HL-60 (cell line): ENCODE results near the gene VPS13C.

Experiments
- DNase-seq, 2 experiments: peaks; one replicate each; pipeline ENCODE4 v3.0.0-alpha.2; 2010 to 2020; ENCODE audit warnings: low read depth in 1 of 2, low spot score in 1 of 2
- H3K27ac ChIP-seq: fragments of 250-450 bp; sonication (Bioruptor Pico); replicated peaks from 2 replicates; pipeline ENCODE4 v1.5.1; 2020; ENCODE audit warnings: mild to moderate bottlenecking, moderate library complexity
- H3K27me3 ChIP-seq: fragments of 250-450 bp; sonication (Bioruptor Pico); 2 replicates; pipeline ENCODE4 v1.5.1; 2021; ENCODE audit warnings: mild to moderate bottlenecking, moderate library complexity; ENCODE audit not compliant: insufficient read depth, poor library complexity, severe bottlenecking
- H3K4me3 ChIP-seq: replicated peaks from 2 replicates; pipeline ENCODE4 v1.5.1; 2011; ENCODE audit warnings: mild to moderate bottlenecking, control low read depth, low read length; ENCODE audit not compliant: insufficient read depth
- GABPA ChIP-seq: IDR thresholded peaks from 2 replicates; pipeline ENCODE4 v1.6.1; 2012; ENCODE audit warnings: low read depth
- POLR2AphosphoS5 ChIP-seq: IDR thresholded peaks from 2 replicates; pipeline ENCODE4 v1.6.1; 2012; ENCODE audit warnings: low read depth
- SPI1 ChIP-seq: IDR thresholded peaks from 2 replicates; pipeline ENCODE4 v1.6.1; 2012; ENCODE audit warnings: low read depth, mild to moderate bottlenecking, borderline replicate concordance
- TF ChIP-seq, protein P1 (sequence below): IDR thresholded peaks from one replicate; pipeline ENCODE4 v1.5.1; 2011; ENCODE audit warnings: low read length, control low read depth, inconsistent platforms; ENCODE audit not compliant: insufficient read depth
- TF ChIP-seq, protein P2 (sequence below): IDR thresholded peaks from 2 replicates; pipeline ENCODE4 v1.6.1; 2012; ENCODE audit warnings: low read depth; ENCODE audit not compliant: insufficient replicate concordance

VPS13C gene

DNA sequence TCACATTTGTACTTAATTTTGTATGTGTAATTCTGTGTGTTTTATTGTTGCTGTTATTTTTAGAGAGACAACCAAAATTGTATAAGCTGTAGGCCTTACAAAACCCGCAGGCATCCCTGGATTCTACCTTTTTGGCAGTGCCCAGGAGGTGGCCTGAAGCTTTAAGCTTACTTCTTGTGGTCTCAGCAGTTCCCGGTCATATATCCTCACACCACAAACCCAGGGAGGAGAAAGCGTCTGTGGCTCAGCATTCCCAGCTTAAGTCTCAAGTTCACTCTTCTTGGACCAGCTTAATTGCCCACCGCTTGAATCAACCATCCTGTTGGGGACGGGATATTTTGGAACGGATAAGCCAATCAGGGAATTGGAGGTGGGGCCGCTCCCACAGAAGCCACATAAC lies 43.2 kb upstream of the VPS13C start:
- no peak for TF ChIP-seq POLR2AphosphoS5
- TF ChIP-seq, protein P1, sequence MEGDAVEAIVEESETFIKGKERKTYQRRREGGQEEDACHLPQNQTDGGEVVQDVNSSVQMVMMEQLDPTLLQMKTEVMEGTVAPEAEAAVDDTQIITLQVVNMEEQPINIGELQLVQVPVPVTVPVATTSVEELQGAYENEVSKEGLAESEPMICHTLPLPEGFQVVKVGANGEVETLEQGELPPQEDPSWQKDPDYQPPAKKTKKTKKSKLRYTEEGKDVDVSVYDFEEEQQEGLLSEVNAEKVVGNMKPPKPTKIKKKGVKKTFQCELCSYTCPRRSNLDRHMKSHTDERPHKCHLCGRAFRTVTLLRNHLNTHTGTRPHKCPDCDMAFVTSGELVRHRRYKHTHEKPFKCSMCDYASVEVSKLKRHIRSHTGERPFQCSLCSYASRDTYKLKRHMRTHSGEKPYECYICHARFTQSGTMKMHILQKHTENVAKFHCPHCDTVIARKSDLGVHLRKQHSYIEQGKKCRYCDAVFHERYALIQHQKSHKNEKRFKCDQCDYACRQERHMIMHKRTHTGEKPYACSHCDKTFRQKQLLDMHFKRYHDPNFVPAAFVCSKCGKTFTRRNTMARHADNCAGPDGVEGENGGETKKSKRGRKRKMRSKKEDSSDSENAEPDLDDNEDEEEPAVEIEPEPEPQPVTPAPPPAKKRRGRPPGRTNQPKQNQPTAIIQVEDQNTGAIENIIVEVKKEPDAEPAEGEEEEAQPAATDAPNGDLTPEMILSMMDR: no peak
- no peak for TF ChIP-seq GABPA
- no peak for TF ChIP-seq SPI1
- TF ChIP-seq, protein P2, sequence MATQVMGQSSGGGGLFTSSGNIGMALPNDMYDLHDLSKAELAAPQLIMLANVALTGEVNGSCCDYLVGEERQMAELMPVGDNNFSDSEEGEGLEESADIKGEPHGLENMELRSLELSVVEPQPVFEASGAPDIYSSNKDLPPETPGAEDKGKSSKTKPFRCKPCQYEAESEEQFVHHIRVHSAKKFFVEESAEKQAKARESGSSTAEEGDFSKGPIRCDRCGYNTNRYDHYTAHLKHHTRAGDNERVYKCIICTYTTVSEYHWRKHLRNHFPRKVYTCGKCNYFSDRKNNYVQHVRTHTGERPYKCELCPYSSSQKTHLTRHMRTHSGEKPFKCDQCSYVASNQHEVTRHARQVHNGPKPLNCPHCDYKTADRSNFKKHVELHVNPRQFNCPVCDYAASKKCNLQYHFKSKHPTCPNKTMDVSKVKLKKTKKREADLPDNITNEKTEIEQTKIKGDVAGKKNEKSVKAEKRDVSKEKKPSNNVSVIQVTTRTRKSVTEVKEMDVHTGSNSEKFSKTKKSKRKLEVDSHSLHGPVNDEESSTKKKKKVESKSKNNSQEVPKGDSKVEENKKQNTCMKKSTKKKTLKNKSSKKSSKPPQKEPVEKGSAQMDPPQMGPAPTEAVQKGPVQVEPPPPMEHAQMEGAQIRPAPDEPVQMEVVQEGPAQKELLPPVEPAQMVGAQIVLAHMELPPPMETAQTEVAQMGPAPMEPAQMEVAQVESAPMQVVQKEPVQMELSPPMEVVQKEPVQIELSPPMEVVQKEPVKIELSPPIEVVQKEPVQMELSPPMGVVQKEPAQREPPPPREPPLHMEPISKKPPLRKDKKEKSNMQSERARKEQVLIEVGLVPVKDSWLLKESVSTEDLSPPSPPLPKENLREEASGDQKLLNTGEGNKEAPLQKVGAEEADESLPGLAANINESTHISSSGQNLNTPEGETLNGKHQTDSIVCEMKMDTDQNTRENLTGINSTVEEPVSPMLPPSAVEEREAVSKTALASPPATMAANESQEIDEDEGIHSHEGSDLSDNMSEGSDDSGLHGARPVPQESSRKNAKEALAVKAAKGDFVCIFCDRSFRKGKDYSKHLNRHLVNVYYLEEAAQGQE: no peak
- no peak overlapping the region for H3K27ac ChIP-seq
- DNase-seq: no peak
- H3K27me3 ChIP-seq: no peaks in the 10 kb centered on the region
- H3K4me3 ChIP-seq: no peak overlapping the region

DNA sequence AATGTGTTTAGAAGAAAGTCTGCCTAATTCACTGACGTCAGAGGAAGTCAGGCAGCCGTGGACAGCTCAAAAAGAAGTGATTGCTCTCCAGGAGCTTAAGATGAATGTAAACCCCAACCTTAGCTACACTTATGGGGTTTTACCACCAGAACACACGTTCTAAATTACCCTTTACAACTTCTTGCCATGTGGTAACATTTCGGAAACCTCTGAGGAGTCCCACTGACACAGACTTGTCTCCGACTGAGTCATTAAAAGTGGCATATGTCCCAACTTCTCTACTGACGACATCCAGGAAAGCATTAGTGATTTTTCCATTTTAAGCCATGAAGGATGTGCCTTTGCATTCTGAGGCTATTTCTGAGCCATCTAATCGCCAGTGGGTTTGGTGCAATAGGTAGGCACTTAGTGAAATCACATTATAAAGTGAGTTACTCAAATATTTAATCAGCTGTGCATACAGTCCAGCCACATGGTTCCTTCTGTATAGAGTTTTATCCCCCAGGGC lies 38.9 kb upstream of the VPS13C start:
- DNase-seq: no peak
- no peak overlapping the region for H3K4me3 ChIP-seq
- H3K27ac ChIP-seq: no peak overlapping the region
- no peaks in the 10 kb centered on the region for H3K27me3 ChIP-seq
- TF ChIP-seq, protein P2: no peak
- TF ChIP-seq, protein P1: no peak
- TF ChIP-seq SPI1: no peak
- TF ChIP-seq GABPA: no peak
- no peak for TF ChIP-seq POLR2AphosphoS5

DNA sequence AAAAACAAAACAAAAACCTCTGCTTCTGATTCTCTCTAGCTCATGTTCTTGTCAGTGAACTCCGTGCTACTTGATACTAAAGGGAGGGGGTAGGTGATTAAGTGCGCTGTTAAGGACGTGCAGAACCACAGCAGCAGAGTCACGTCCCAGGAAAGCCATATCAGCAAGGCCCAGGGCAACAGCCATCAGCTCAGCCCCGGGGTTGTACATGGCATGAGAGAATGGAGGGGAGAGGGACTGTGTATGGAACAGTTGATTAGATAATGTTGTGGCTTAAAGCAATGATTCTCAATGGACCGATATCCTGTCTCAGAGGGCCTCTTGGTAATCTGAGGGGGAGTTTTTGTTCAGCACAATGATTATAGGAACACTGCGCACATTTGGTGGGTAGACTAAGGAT lies 34.1 kb upstream of the VPS13C start:
- TF ChIP-seq POLR2AphosphoS5 (no peak), GABPA (no peak), SPI1 (no peak)
- TF ChIP-seq, protein P2: no peak
- TF ChIP-seq, protein P1: no peak
- H3K27ac ChIP-seq: no peak overlapping the region

More for the DNA sequence above, 34.1 kb upstream of the VPS13C start:
- H3K4me3 ChIP-seq: no peak overlapping the region
- no peaks in the 10 kb centered on the region for H3K27me3 ChIP-seq
- no peak for DNase-seq
